ENCODE measurements around the gene MRPL54.

The MRPL54 gene

GRCh38 chr19:3785938-3786824 is 23.7 kb downstream of the MRPL54 start, which contains the start of gene MATK:
MATK (minus strand) TSS chr19:3786381; CDS start chr19:3785135, 1,246 bp downstream.
- peak; percentile 39 for DNase-seq

- no peak for DNase-seq
Observed at GRCh38 chr19:3788996-3789778, 26.7 kb downstream of the MRPL54 start.

DNA sequence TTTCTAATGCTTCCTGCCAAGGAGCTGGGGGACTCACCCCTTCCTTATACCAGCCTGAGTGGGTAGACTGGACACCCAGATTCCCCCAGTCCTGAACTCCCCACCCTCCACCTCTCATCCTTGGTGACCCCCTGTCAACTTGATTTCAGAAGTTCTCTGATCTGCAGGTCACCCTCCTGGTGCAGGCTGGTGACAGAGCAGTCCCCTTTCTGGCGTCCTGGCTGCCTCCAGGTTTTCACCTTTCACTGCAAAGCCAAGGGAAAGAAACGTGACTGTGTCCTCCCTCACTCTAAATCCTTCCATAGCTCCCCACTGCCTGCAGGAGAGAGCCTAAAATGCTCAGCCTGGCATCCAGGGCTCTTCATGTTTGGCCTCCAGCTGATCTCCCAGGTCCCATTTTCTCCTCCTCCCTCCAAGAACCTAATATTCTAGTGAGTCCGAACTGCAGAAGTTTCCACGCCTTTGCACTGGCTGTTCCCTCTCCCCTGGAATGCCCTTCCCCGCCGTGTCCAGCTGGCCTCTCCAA is 27.8 kb downstream of the MRPL54 start:
- DNase-seq: no peak

GRCh38 chr19:3790941-3791340 is 28.5 kb downstream of the MRPL54 start:
- DNase-seq: no peak

- DNase-seq: no peak
Observed at GRCh38 chr19:3792114-3792513, 29.6 kb downstream of the MRPL54 start.

DNA sequence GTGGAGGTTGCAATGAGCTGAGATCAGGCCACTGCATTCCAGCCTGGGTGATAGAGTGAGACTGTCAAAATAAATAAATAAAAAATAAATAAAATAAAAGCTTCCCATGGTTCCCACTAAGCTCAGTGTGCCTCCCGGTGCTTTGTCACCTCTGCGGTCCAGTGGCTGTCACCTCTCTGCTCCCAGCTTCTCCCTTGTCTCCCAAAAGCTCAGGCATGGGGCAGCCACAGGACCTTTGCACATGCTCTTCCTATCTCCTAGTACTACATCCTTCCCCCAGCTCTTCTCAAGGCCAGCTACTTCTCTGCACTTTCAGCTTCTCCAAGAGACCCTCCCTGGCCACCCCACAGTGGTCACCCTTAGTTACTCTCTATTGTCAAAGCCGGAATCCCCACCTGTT is 31.3 kb downstream of the MRPL54 start:
- DNase-seq: no peak

DNA sequence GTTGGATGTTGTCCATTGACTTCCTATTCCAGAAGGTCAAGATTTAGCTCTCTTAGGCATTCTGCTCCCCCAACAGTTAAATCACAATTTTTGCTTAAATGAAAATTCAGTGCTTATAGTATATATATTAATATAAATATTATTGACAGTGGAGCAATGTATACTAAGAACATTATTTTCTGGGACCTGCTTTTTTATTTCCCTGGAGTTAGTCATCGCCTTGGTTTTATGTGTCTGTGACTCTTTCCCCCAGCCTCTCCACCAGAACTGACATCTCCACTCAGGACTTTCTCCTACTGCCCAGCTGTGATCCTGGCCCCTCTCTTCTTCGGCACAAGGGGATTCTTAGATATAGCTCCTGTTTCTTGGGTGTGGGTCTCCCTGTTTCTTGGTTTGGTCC is 33.9 kb downstream of the MRPL54 start:
- DNase-seq: no peak

GRCh38 chr19:3798137-3798536 is 35.7 kb downstream of the MRPL54 start:
- DNase-seq: no peak

GRCh38 chr19:3800996-3801395 is 38.5 kb downstream of the MRPL54 start:
- DNase-seq: no peak

GRCh38 chr19:3801412-3802096 is 39.1 kb downstream of the MRPL54 start:
- DNase-seq: peak; percentile 62

DNA sequence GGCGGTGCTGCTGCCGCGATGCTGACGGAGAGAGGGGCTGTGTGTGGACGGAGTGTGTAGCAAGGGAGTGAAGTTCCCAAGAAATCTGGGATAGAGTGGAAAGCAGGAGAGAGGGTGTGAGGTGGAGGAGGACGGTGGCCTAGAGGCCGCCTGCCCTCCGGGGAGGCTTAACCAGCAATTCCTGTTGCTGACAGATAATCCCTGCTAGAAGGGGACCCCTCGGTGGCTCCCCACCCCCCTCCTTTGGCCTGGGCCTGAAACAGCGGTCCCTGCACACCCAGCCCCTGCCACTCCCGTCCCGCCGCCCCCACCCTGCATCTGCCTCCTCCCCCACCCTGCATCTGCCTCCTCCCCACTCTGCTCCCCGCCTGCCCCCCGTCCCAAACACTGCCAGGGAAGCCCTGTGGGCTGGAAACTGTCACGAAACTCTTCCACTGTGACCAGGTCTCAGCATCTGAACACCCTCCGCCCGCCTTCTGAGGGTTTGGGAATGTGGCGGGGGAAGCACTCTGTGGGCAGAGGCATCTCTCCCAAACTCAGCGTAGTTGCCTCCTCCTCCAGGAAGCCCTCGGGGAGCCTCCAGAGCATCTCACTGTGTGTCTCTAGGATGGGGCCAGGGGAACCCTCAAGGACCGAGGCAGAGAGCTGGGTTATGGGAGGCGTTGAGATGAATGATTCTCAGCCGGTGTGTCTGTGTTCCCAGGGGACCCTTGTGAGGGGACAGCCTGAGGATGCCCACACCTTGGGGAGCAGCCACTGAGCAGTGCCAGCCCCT is 40.8 kb downstream of the MRPL54 start:
- no peak for DNase-seq

DNA sequence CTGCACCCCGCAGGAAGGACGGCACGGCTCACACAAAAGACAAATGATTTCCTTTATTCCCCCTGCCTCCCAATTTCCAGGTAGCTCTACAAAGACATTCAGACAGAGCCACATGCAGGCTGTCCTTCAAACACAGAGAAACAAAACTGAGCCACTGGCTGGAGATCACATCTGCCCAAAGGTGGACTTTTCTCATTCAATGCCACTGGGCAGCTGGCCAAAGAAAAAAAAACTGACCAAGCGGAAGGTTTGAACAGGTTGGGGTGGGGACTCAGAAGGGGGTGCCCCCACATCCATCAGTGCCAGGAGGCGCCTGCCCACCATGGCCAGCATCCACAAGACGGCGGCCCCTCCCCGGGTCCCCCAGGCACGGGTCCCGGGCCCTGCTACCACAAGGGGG is 41.5 kb downstream of the MRPL54 start:
- no peak for DNase-seq

DNA sequence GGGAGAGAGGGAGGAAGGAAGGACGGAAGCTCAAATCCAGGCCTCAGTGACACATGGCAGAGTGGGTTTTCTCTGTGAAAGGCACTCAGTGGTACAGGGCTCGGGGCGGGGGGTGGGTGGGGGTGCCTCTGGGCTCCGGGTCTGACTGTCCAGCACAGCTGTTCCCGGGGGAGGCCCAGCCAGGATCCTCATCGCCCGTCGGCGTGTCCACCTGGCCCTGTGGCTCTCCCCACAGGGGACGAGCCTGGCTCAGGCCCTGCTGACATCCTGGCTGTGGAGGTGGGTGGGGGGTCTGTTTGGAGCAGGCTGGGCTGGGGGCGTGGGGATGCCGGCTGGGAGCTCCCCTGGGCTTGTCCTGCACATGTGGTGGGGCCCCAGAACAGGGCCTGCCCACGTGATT is 41.9 kb downstream of the MRPL54 start:
- DNase-seq: no peak

DNA sequence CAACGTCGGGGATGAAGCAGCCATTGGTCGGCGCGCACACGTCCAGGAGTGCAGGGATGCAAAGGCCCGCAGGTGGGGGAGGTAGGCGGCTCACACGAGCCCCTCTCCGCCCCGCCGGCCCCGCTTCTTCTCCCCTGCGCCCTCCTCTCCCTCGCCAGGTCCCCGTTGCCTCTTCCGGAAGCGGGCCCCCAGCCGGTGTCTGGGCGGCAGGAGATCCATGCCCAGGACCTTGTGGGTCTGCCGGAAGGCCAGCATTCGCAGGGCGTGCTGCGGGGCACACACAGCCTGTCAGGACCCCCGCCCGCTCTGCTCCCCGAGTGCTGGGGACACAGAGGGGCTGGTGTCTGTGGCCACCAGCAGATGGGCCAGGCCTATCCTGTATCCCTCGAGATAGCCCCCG is 43.4 kb downstream of the MRPL54 start:
- no peak for DNase-seq

DNA sequence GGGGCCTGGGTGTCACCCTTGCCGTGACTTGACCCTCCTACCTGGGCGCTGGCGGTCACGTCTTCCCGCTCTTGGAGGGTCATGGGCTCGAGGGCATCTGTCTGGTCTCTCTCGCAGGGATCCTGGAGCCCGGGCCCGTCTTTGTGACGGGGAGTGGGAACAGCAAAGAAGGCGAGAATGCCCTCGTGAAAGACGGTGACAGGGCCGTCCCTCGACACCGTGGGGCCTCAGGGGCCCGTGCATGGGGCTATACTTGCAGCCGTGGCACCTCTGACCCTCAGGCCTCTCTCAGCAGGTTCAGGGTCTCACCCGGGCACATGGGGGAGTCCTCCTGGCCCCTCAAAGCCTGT is 44.6 kb downstream of the MRPL54 start:
- no peak for DNase-seq

- no peak for DNase-seq
Observed at GRCh38 chr19:3807574-3808354, 45.3 kb downstream of the MRPL54 start.

GRCh38 chr19:3808420-3809143 is 46.1 kb downstream of the MRPL54 start:
- DNase-seq: no peak

DNA sequence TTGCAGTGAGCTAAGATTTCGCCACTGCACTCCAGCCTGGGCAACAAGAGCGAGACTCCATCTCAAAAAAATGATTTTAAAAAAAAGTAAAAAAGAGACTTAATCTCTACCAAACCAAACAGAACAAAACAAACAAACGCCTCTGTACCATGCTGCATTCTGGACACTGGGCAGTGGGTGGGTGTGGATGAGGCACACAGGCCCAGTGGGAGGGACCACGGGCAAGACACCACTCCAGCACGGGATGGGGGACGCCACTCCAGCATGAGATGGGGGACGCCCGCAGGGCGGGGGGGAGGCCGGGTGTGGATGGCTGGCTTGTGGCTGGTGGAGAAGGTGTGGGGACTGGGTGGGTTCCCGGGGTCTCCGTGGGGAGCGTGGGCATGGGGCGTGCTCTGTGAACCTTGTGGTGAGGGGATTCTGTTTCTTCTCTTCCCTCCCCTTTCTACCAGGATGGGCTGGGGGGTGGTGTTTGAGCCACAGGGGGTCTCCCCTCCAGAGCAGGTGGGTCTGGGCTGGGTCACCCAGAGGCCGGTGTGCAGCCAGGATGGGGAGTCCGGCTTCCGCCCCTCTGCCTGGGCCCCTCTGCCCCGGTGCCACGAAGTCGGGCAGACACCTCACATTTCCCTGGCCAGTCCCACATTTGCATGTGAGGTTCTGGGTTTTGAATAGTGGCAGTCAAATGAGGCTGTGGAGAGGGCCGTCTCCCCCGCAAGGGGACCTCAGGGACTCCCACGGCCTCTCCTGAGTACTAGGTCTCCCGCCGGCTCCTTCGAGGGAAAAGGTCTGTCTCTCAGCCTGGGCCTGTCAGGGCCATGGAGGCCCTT is 47.6 kb downstream of the MRPL54 start:
- DNase-seq: no peak

DNA sequence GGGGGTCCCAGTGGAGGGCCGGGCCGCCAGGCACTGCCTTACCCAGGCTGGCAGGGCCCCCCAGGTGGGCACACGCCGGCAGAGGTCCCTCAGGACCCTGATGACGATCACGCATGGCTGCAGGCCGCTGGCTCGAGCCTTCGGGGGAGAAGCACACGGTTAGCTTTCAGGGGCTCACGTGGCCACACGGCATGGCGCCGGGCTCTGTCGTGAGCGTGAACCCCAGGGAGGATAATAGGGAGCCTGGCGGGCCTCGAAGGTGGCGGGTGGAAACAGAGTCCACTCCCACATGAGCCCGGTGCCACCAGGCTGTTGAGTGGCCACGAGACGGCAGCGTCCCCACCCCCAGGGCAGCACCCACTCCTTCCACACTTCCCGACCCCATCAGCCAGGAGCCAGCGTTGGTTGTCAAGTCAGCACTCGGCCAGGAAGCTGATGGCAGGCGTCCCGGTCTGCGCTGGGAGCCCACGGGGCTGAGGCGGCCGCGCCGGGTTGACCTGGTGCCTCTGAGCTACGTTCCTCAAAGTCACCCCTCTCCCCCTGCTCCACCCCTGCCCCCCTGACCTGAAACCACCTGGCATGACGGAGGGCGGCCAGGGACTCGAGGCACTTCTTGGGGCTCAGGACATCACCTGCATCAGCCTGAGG is 48.4 kb downstream of the MRPL54 start:
- DNase-seq: no peak
